ENCODE measurements around the gene KRT39.

DNA sequence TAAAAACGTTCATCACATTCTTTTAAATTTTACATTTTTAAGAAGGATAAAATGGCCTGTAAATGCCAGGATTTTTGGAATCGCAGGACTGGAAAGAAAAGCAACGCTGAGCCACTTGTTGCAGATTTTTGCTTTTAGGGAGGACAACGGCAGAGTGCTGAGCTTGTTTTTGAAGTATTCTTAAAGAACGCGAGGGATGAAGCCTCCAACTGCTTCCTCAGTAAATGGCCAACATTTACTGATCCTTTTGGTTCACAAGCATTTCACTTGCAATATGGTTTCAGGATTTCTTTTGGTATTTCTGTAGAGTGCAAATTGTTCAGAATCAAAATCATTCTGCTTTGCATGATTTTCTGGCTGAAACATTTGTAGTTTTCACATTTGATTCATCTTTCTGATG, 26.5 kb downstream of the KRT39 start:
- no peak for TF ChIP-seq POLR2A (IDR thresholded peaks at IDR 0.05; ENCODE audit: low read length)
- TF ChIP-seq GATA1 (IDR thresholded peaks at IDR 0.05; ENCODE audit: low read depth, low read length), result no peak
